Large intestine (tissue), 3 donors: ENCODE measurements around the gene CTSL. TPM values are rescaled to one million over a fixed set of nuclear protein-coding genes. Genes with fewer than 3 reads are reported as not detected.

Experiments
- DNase-seq, 2 donors: peaks; one replicate each; pipeline versions ENCODE4 v3.0.0 to v3.0.0-alpha.2; 2013
- H3K27ac ChIP-seq: one replicate; pipeline ENCODE4 v1.5.1; 2013; ENCODE audit warnings: low read length
- H3K27me3 ChIP-seq: 2 replicates; pipeline ENCODE4 v1.6.1; 2013; ENCODE audit warnings: low read length; ENCODE audit not compliant: control insufficient read depth, insufficient read depth
- H3K36me3 ChIP-seq: 2 replicates; pipeline ENCODE4 v1.6.1; 2013; ENCODE audit warnings: low read length; ENCODE audit not compliant: control insufficient read depth, insufficient read depth
- H3K4me1 ChIP-seq: one replicate; pipeline ENCODE4 v1.6.1; 2013; ENCODE audit warnings: low read length; ENCODE audit not compliant: control insufficient read depth, insufficient read depth
- H3K4me3 ChIP-seq: one replicate; pipeline ENCODE4 v1.5.1; 2013; ENCODE audit warnings: low read length
- H3K9me3 ChIP-seq: one replicate; pipeline ENCODE4 v1.6.1; 2013; ENCODE audit warnings: mild to moderate bottlenecking, low read depth, low read length, moderate library complexity; ENCODE audit not compliant: control insufficient read depth
- WGBS: methylation state at CpG from one replicate; pipeline ENCODE4 v1.1.5; 2013; ENCODE audit warnings: low lambda C conversion rate; ENCODE audit not compliant: insufficient coverage; 5-methylcytosine and 5-hydroxymethylcytosine counted together
- polyA plus RNA-seq: library from polyadenylated mRNA; unstranded; fragments of 120-200 nt; gene quantifications from one replicate; pipeline ENCODE4 v1.2.1, GENCODE V29; 2013

The CTSL gene
- polyA plus RNA-seq, 1 donor: 82.0 TPM

DNA sequence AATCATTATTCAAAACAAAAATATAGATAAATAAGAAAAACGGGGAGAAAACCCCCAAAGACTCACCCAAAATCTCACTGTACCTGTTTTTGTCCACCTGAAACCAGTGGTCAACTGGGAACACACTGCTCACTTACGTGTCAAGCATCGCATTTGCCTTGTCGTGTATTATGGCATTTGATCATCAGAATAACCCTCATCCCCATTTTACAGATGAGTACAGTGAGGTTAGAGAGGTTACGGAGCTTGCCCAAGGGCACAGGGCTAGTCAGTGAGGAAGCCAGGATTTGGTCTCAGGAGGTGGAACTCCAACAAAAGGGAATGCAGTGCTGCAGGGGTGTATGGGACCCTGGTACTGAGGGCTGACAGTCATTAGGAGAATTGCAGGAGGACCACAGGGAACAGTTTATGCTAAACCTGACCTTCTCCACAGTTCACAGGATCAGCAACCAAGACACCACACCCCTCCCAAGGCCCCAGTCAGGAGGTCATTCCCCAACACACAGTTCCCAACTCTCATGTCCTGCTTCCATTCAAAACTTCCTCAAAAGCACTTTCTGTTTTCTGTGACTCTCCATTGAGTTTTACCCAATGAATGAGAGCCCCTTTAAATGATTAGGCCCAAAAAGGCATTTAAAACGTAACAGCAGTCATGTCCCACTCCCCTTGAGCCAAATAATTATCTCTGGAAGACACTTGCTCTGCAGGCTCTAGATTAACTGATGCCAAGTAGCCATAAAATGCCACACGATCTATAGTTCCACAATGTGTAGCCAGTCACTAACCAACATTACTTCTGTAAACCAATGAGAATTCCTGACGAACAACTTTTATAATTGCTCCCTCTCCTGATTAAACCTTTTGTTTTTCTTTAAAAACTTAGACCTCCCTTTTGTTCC is 50.8 kb downstream of the CTSL start:
- peaks cover 4% of the 10 kb centered on the region for H3K27me3 ChIP-seq
- H3K9me3 ChIP-seq: no peaks in the 10 kb centered on the region
- H3K4me3 ChIP-seq: no peak overlapping the region
- WGBS: 93% methylated on average over 2 of the region's 8 CpGs
- no peak overlapping the region for H3K27ac ChIP-seq
- no peaks in the 10 kb centered on the region for H3K4me1 ChIP-seq
- H3K36me3 ChIP-seq: no peaks in the 10 kb centered on the region
- DNase-seq: no peak

GRCh38 chr9:87778996-87779395 is 53.1 kb downstream of the CTSL start:
- no peaks in the 10 kb centered on the region for H3K36me3 ChIP-seq
- WGBS: 88% methylated on average over 1 of the region's 4 CpGs
- no peak overlapping the region for H3K4me3 ChIP-seq
- no peaks in the 10 kb centered on the region for H3K4me1 ChIP-seq
- no peak for DNase-seq
- no peaks in the 10 kb centered on the region for H3K27me3 ChIP-seq
- H3K27ac ChIP-seq: no peak overlapping the region
- H3K9me3 ChIP-seq: no peaks in the 10 kb centered on the region

Other genes starting within 250 kb of the CTSL start
- gene DAPK1, start 228.3 kb upstream of the CTSL start, polyA plus RNA-seq: 24.9 TPM
- 0.48 TPM for gene SPATA31E1, start 156.8 kb downstream of the CTSL start, polyA plus RNA-seq
- gene SPATA31C1, start 191.8 kb downstream of the CTSL start, polyA plus RNA-seq: 0.18 TPM
- gene CDK20, start 248.4 kb downstream of the CTSL start, polyA plus RNA-seq: 15.0 TPM